Caco-2 (cell line): ENCODE measurements around the gene SRRT. TPM values are rescaled to one million over a fixed set of nuclear protein-coding genes. Genes with fewer than 3 reads are reported as not detected.
A peak's percentile ranks its signal among the peaks of the same experiment; 100 is the strongest.

Source experiments
- BruUV-seq: library from RNA; stranded (reverse); fragments of 400-500 nt; replicated peaks from 2 replicates; lab custom pipeline; 2021; lab: Mats Ljungman, UMichigan
- CTCF ChIA-PET: fragments of 300-600 bp; sonication (Branson Sonifier 250); formaldehyde crosslinking; loops from one replicate; lab custom pipeline; 2022; ENCODE audit warnings: antibody characterized with exemption; lab: Charles Lee
- POLR2A ChIA-PET: fragments of 300-600 bp; sonication (Branson Sonifier 250); formaldehyde crosslinking; loops from one replicate; lab custom pipeline; 2022; ENCODE audit warnings: antibody characterized with exemption; lab: Charles Lee
- DNase-seq, 2 experiments: peaks; one replicate each; pipeline versions ENCODE4 v3.0.0 to v3.0.0-alpha.2; 2020 to 2022
- H3K27me3 ChIP-seq: replicated peaks from 2 replicates; pipeline ENCODE4 v1.6.0; 2011; ENCODE audit warnings: low read length; ENCODE audit not compliant: control insufficient read depth, insufficient read depth
- H3K36me3 ChIP-seq: 2 replicates; pipeline ENCODE4 v1.5.1; 2011; ENCODE audit warnings: low read length; ENCODE audit not compliant: control insufficient read depth, insufficient read depth
- H3K4me1 ChIP-seq: fragments of 250-450 bp; sonication (Bioruptor Pico); 2 replicates; pipeline ENCODE4 v1.5.1; 2020; ENCODE audit warnings: mild to moderate bottlenecking
- H3K4me3 ChIP-seq: 2 replicates; pipeline ENCODE4 v1.5.1; 2011; ENCODE audit warnings: low read depth, mild to moderate bottlenecking, control low read depth, low read length
- H3K9me3 ChIP-seq: fragments of 250-450 bp; sonication (Bioruptor Pico); 2 replicates; pipeline ENCODE4 v1.5.1; 2020; ENCODE audit warnings: mild to moderate bottlenecking, moderate library complexity
- H3K27ac Mint-ChIP-seq: one replicate; pipeline ENCODE4 v1.8.0; 2022; ENCODE audit warnings: mixed read lengths; ENCODE audit not compliant: unreplicated experiment
- H3K27me3 Mint-ChIP-seq: one replicate; pipeline ENCODE4 v1.8.0; 2022; ENCODE audit warnings: mixed read lengths; ENCODE audit not compliant: insufficient read depth, unreplicated experiment
- H3K36me3 Mint-ChIP-seq: one replicate; pipeline ENCODE4 v1.8.0; 2022; ENCODE audit warnings: mild to moderate bottlenecking, mixed read lengths; ENCODE audit not compliant: insufficient read depth, unreplicated experiment
- H3K4me1 Mint-ChIP-seq: one replicate; pipeline ENCODE4 v1.8.0; 2022; ENCODE audit warnings: low read depth, mixed read lengths; ENCODE audit not compliant: unreplicated experiment
- H3K4me3 Mint-ChIP-seq: one replicate; pipeline ENCODE4 v1.8.0; 2022; ENCODE audit warnings: mild to moderate bottlenecking, moderate library complexity, mixed read lengths; ENCODE audit not compliant: unreplicated experiment
- H3K9me3 Mint-ChIP-seq: one replicate; pipeline ENCODE4 v1.8.0; 2022; ENCODE audit warnings: mixed read lengths; ENCODE audit not compliant: unreplicated experiment
- CTCF ChIP-seq, 2 experiments: fragments of 200-600 bp in 1 of 2; IDR thresholded peaks; 1 replicate in 1 of 2; 2 replicates in 1 of 2; pipeline versions ENCODE4 v1.5.1 to v1.8.0; 2011 to 2022; ENCODE audit warnings: antibody characterized with exemption in 1 of 2, control low read depth in 1 of 2, inconsistent platforms in 1 of 2, low read depth in 1 of 2, low read length in 1 of 2, mild to moderate bottlenecking in 1 of 2, moderate library complexity in 1 of 2; ENCODE audit not compliant: insufficient read depth in 1 of 2, severe bottlenecking in 1 of 2, unreplicated experiment in 1 of 2
- intact Hi-C: fragments of 100-400 bp; cut with micrococcal nuclease; formaldehyde crosslinking; loops from one replicate; pipeline ENCODE4 v1.10.0; 2022; ENCODE audit not compliant: unreplicated experiment
- total RNA-seq: library from RNA; stranded (reverse); gene quantifications from 2 replicates; pipeline ENCODE4 v1.2.3, GENCODE V29; 2022

The SRRT gene
- total RNA-seq, 1 experiment from 2014 or later: 211 TPM

- POLR2A ChIA-PET: no interaction called here
- peaks cover 15% of the 10 kb centered on the region; the same call in 1 of the 2 replicates for H3K4me1 ChIP-seq
- H3K36me3 ChIP-seq: no peaks in the 10 kb centered on the region; the same call in 1 of the 2 replicates
- Mint-ChIP-seq H3K36me3 (peaks cover 93% of the 10 kb centered on the region), H3K27ac (peak overlapping the region; percentile 98), H3K4me3 (peak overlapping the region; percentile 85), H3K4me1 (peaks cover 11% of the 10 kb centered on the region), H3K27me3 (no peaks in the 10 kb centered on the region), H3K9me3 (no peaks in the 10 kb centered on the region)
- no peak for DNase-seq
- H3K27me3 ChIP-seq: no peaks in the 10 kb centered on the region
- peak overlapping the region; percentile 81 for H3K4me3 ChIP-seq
- intact Hi-C loops: no loop called here
- no peak for TF ChIP-seq CTCF (IDR thresholded peaks at IDR 0.05; ENCODE audit: insufficient read depth in 1 of 2, low read depth in 1 of 2, low read length in 1 of 2, severe bottlenecking in 1 of 2, unreplicated experiment in 1 of 2)
- CTCF ChIA-PET: no interaction called here
- no peaks in the 10 kb centered on the region for H3K9me3 ChIP-seq
- BruUV-seq: no TSS peak
These were observed 1.2 kb upstream of the SRRT start for GRCh38 chr7:100873599-100874299.

- H3K36me3 ChIP-seq: no peaks in the 10 kb centered on the region; the same call in 1 of the 2 replicates
- peak overlapping the region; percentile 81 for H3K4me3 ChIP-seq
- H3K4me3 Mint-ChIP-seq: peak overlapping the region; percentile 85
- no peak for TF ChIP-seq CTCF (IDR thresholded peaks at IDR 0.05; ENCODE audit: insufficient read depth in 1 of 2, low read depth in 1 of 2, low read length in 1 of 2, severe bottlenecking in 1 of 2, unreplicated experiment in 1 of 2)
- ChIA-PET CTCF (no interaction called here), POLR2A (no interaction called here)
- peaks cover 14% of the 10 kb centered on the region for H3K4me1 Mint-ChIP-seq
- H3K9me3 ChIP-seq: no peaks in the 10 kb centered on the region
- H3K27ac Mint-ChIP-seq: peak overlapping the region; percentile 98
- peaks cover 10% of the 10 kb centered on the region; the same call in 1 of the 2 replicates for H3K4me1 ChIP-seq
- H3K9me3 Mint-ChIP-seq: no peaks in the 10 kb centered on the region
- no peak for DNase-seq
- no peaks in the 10 kb centered on the region for H3K27me3 Mint-ChIP-seq
- H3K27me3 ChIP-seq: no peaks in the 10 kb centered on the region
- intact Hi-C loops: no loop called here
- no TSS peak for BruUV-seq
- H3K36me3 Mint-ChIP-seq: peaks cover 93% of the 10 kb centered on the region
These were observed 665 bp upstream of the SRRT start for GRCh38 chr7:100874300-100874576.

GRCh38 chr7:100875356-100875751 lies 451 bp downstream of the SRRT start:
- peaks cover 98% of the 10 kb centered on the region for H3K36me3 Mint-ChIP-seq
- H3K4me3 ChIP-seq: peak overlapping the region; percentile 81
- H3K4me3 Mint-ChIP-seq: peak overlapping the region; percentile 85
- peaks cover 14% of the 10 kb centered on the region for H3K4me1 Mint-ChIP-seq
- H3K9me3 Mint-ChIP-seq: no peaks in the 10 kb centered on the region
- DNase-seq: peak in 1 of 2 experiments; percentile 54
- no peaks in the 10 kb centered on the region for H3K27me3 Mint-ChIP-seq
- TF ChIP-seq CTCF (IDR thresholded peaks at IDR 0.05; ENCODE audit: insufficient read depth in 1 of 2, low read depth in 1 of 2, low read length in 1 of 2, severe bottlenecking in 1 of 2, unreplicated experiment in 1 of 2): no peak
- H3K9me3 ChIP-seq: no peaks in the 10 kb centered on the region
- peaks cover 10% of the 10 kb centered on the region; the same call in 1 of the 2 replicates for H3K4me1 ChIP-seq
- H3K27ac Mint-ChIP-seq: peak overlapping the region; percentile 98
- CTCF ChIA-PET: interaction anchor here (0.6 to 1.8 kb wide), 9 partner anchors 14 to 301 kb away, joined by 3 to 22 read pairs (median 7); partner anchors contain the start of genes EPHB4, FBXO24, POP7 and SLC12A9
- BruUV-seq: TSS peak; percentile 51
- POLR2A ChIA-PET: interaction anchor here (0.7 to 1.4 kb wide), 15 partner anchors 12 to 447 kb away, joined by 3 to 76 read pairs (median 7); partner anchors contain the start of genes EPHB4, FBXO24, LRCH4 and MOSPD3
- intact Hi-C loops: loop anchor here (1.0 kb wide), 1 partner anchor 14 kb away; the partner anchor contains the start of gene UFSP1
- H3K36me3 ChIP-seq: peaks cover 1% of the 10 kb centered on the region; the same call in 1 of the 2 replicates
- no peaks in the 10 kb centered on the region for H3K27me3 ChIP-seq
